Measurements from ENCODE around the gene ERICH6B. TPM values are rescaled to one million over a fixed set of nuclear protein-coding genes. Genes with fewer than 3 reads are reported as not detected.

The ERICH6B gene
- total and polyA plus RNA-seq, 8 donors = not detected

GRCh38 chr13:45623516-45624090 lies 8.1 kb upstream of the ERICH6B start:
- no peak overlapping the region for H3K27ac ChIP-seq
- H3K4me1 ChIP-seq = no peaks in the 10 kb centered on the region
- H3K9me3 ChIP-seq = no peaks in the 10 kb centered on the region
- H3K27me3 ChIP-seq = peaks cover 0 to 34% (median 16%) of the 10 kb centered on the region in 3 donors
- 39 to 50% (median 42%) methylated on average over 5 of the region's 5 CpGs for WGBS, 5 donors
- DNase-seq = peak in 1 of 2 donors; percentile 32
- no peak overlapping the region for H3K4me3 ChIP-seq
- no peak for TF ChIP-seq POLR2A (IDR thresholded peaks at IDR 0.05)
- TF ChIP-seq, protein P1, sequence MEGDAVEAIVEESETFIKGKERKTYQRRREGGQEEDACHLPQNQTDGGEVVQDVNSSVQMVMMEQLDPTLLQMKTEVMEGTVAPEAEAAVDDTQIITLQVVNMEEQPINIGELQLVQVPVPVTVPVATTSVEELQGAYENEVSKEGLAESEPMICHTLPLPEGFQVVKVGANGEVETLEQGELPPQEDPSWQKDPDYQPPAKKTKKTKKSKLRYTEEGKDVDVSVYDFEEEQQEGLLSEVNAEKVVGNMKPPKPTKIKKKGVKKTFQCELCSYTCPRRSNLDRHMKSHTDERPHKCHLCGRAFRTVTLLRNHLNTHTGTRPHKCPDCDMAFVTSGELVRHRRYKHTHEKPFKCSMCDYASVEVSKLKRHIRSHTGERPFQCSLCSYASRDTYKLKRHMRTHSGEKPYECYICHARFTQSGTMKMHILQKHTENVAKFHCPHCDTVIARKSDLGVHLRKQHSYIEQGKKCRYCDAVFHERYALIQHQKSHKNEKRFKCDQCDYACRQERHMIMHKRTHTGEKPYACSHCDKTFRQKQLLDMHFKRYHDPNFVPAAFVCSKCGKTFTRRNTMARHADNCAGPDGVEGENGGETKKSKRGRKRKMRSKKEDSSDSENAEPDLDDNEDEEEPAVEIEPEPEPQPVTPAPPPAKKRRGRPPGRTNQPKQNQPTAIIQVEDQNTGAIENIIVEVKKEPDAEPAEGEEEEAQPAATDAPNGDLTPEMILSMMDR (IDR thresholded peaks at IDR 0.05) = peak in 2 of 7 experiments; percentile 10 to 29
- TF ChIP-seq EP300 (IDR thresholded peaks at IDR 0.05) = no peak
- H3K36me3 ChIP-seq = no peaks in the 10 kb centered on the region
- intact Hi-C loops (cut with DNase I; ENCODE audit: low total_unique reads) = no loop called here

- Histone ChIP-seq H3K4me1 (no peaks in the 10 kb centered on the region), H3K36me3 (no peaks in the 10 kb centered on the region), H3K9me3 (no peaks in the 10 kb centered on the region), H3K27me3 (peaks cover 0 to 34% (median 16%) of the 10 kb centered on the region in 3 donors), H3K27ac (no peak overlapping the region), H3K4me3 (no peak overlapping the region)
- intact Hi-C loops (cut with DNase I; ENCODE audit: low total_unique reads) = no loop called here
- WGBS, 5 donors = 14 to 37% (median 21%) methylated on average over 2 to 6 of the region's 6 CpGs
- no peak for TF ChIP-seq POLR2A (IDR thresholded peaks at IDR 0.05)
- TF ChIP-seq, protein P1 (IDR thresholded peaks at IDR 0.05) = no peak
- TF ChIP-seq EP300 (IDR thresholded peaks at IDR 0.05) = no peak
- TF ChIP-seq POLR2AphosphoS5 (IDR thresholded peaks at IDR 0.05) = no peak
- DNase-seq = peak in 1 of 2 donors; percentile 25
Observed at GRCh38 chr13:45621950-45622349, 6.4 kb upstream of the ERICH6B start.

GRCh38 chr13:45607931-45608330 lies 7.6 kb downstream of the ERICH6B start:
- intact Hi-C loops (cut with DNase I; ENCODE audit: low total_unique reads) = no loop called here
- H3K9me3 ChIP-seq = no peaks in the 10 kb centered on the region
- no peaks in the 10 kb centered on the region for H3K4me1 ChIP-seq
- peaks cover 0 to 28% (median 4%) of the 10 kb centered on the region in 3 donors for H3K27me3 ChIP-seq
- DNase-seq = no peak
- 61 to 78% (median 67%) methylated on average over 3 of the region's 3 CpGs for WGBS, 5 donors
- TF ChIP-seq POLR2AphosphoS5 (IDR thresholded peaks at IDR 0.05) = no peak
- TF ChIP-seq, protein P1 (IDR thresholded peaks at IDR 0.05) = no peak
- no peak for TF ChIP-seq EP300 (IDR thresholded peaks at IDR 0.05)
- no peak for TF ChIP-seq POLR2A (IDR thresholded peaks at IDR 0.05)
- no peak overlapping the region for H3K4me3 ChIP-seq
- no peak overlapping the region for H3K27ac ChIP-seq
- H3K36me3 ChIP-seq = no peaks in the 10 kb centered on the region

DNA sequence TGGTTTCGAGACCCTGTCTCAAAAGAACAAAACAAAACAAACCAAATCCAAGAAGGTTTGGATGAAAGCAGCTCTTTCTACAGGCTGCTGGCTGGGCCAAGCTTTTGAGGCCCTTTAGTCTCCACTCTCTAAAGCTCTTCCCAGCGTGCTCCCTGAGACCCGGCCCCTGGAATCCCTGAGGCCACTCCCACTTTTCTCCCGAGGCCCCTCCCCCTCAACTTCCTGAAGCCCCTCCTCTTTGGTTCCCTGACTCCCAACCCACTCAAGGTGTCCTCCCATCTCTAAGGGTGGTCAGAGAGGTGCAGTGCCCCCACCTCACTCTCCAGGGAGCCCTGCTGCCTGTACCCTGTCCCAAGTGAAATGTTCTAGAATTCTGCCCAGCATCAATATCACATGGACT lies 10.6 kb downstream of the ERICH6B start:
- Histone ChIP-seq H3K4me1 (no peaks in the 10 kb centered on the region), H3K27ac (no peak overlapping the region), H3K36me3 (no peaks in the 10 kb centered on the region), H3K4me3 (no peak overlapping the region), H3K27me3 (peaks cover 0 to 9% (median 0%) of the 10 kb centered on the region in 3 donors), H3K9me3 (no peaks in the 10 kb centered on the region)
- intact Hi-C loops (cut with DNase I; ENCODE audit: low total_unique reads) = no loop called here
- TF ChIP-seq POLR2A (IDR thresholded peaks at IDR 0.05) = no peak
- no peak for TF ChIP-seq EP300 (IDR thresholded peaks at IDR 0.05)
- no peak for TF ChIP-seq POLR2AphosphoS5 (IDR thresholded peaks at IDR 0.05)
- TF ChIP-seq, protein P1 (IDR thresholded peaks at IDR 0.05) = no peak
- no peak for DNase-seq
- WGBS, 5 donors = 44 to 70% (median 60%) methylated on average over 4 of the region's 4 CpGs

All from stomach (tissue), 9 donors.